Activated CD4-positive, alpha-beta T cell treated with anti-CD3 and anti-CD28 coated beads, Interleukin-2, amount 10 ng/mL, durations not matched to agents 24 days and 14 days (primary cell): ENCODE results near the gene MYLIP. TPM values are rescaled to one million over a fixed set of nuclear protein-coding genes. Genes with fewer than 3 reads are reported as not detected.
"Not testable (repeated sequence)": the region's sequence is repeated elsewhere in the genome, so short reads cannot be mapped to it uniquely, and the experiment has no call there.

Experiments used
- DNase-seq: peaks from one replicate; pipeline ENCODE4 v3.0.0; 2022
- H3K27ac Mint-ChIP-seq: one replicate; pipeline ENCODE4 v1.8.0; 2022; ENCODE audit warnings: mild to moderate bottlenecking, mixed read lengths
- H3K27me3 Mint-ChIP-seq: one replicate; pipeline ENCODE4 v1.8.0; 2022; ENCODE audit warnings: mixed read lengths
- H3K36me3 Mint-ChIP-seq: one replicate; pipeline ENCODE4 v1.8.0; 2022; ENCODE audit warnings: low read depth, mild to moderate bottlenecking, mixed read lengths
- H3K4me1 Mint-ChIP-seq: one replicate; pipeline ENCODE4 v1.8.0; 2021; ENCODE audit warnings: mixed read lengths
- H3K4me3 Mint-ChIP-seq: one replicate; pipeline ENCODE4 v1.8.0; 2022; ENCODE audit warnings: mild to moderate bottlenecking, moderate library complexity, mixed read lengths
- H3K9me3 Mint-ChIP-seq: one replicate; pipeline ENCODE4 v1.8.0; 2021; ENCODE audit warnings: mixed read lengths
- intact Hi-C: fragments of 100-400 bp; cut with micrococcal nuclease; formaldehyde crosslinking; loops from one replicate; pipeline ENCODE4 v1.15.1; 2023
- total RNA-seq: library from RNA; stranded (reverse); gene quantifications from 2 replicates; pipeline ENCODE4 v1.2.3, GENCODE V29; 2022

Gene MYLIP
- total RNA-seq, 1 donor from 2014 or later = 18.5 TPM

DNA sequence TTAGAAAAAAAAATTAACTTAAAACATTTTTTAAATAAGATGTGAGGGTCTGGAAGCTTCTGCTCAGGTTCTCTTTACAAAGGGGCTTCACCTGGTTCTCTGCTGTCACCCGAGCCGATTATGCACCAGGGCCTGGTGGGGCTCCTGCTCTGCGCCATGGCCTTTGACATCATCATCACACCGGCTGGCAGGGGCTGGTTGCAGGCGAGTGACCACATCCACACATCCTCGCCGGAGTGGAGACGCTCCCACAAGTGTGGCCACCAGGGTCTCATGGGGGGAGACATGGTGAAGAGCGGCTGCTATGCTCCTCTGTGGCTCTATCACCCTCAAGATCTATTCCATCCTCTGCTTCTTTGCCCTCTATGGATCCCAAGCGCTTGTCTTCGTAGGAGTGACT, 31.9 kb downstream of the MYLIP start:
- intact Hi-C loops = no loop called here
- Mint-ChIP-seq H3K4me3 (no peak overlapping the region), H3K4me1 (peaks cover 20% of the 10 kb centered on the region), H3K36me3 (peaks cover 15% of the 10 kb centered on the region), H3K27ac (no peak overlapping the region), H3K27me3 (peaks cover 3% of the 10 kb centered on the region), H3K9me3 (no peaks in the 10 kb centered on the region)
- DNase-seq = no peak

DNA sequence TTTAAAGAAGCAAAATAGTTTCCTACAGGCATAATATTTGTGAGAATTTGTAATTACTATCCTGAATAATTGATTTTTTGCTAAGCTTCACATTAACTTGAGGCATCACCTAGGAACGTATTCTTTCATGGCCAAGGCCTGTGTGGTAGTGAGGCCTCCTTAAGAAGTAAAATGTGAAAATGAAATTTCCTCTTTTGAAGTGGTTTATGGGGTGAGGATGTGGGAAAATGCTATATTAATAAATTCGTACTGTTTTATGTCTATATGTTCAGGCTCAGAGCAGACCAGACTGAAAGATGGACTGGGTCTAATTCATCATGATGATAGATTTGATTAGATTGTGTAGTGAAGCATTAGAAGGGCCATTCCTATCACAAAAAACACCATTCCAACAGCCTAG, 33.1 kb downstream of the MYLIP start:
- intact Hi-C loops = no loop called here
- no peak for DNase-seq
- Mint-ChIP-seq H3K9me3 (no peaks in the 10 kb centered on the region), H3K27ac (no peak overlapping the region), H3K36me3 (peaks cover 3% of the 10 kb centered on the region), H3K4me1 (peaks cover 20% of the 10 kb centered on the region), H3K4me3 (no peak overlapping the region), H3K27me3 (peaks cover 10% of the 10 kb centered on the region)

DNA sequence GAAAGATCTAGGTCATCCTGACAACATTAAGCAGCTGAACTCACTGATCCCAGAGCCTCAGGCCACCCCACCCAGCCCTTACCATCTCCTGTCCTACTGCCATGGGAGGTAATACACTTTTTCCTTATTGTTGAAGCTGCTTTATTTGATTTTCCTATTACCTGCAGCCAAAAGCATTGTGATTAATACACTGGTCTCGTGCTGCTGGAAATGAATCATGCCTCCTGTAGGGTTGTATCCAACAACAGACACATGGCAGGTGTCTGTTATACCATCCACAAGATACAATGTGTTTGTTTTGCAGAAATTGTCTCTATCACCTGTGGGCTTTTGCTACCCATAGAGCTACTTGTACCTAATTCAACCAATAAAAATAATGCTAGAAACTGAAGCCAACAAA, 34.2 kb downstream of the MYLIP start:
- Mint-ChIP-seq H3K27ac (no peak overlapping the region), H3K4me3 (no peak overlapping the region), H3K9me3 (no peaks in the 10 kb centered on the region), H3K36me3 (no peaks in the 10 kb centered on the region), H3K4me1 (peaks cover 21% of the 10 kb centered on the region), H3K27me3 (peaks cover 13% of the 10 kb centered on the region)
- DNase-seq = no peak
- intact Hi-C loops = no loop called here

DNA sequence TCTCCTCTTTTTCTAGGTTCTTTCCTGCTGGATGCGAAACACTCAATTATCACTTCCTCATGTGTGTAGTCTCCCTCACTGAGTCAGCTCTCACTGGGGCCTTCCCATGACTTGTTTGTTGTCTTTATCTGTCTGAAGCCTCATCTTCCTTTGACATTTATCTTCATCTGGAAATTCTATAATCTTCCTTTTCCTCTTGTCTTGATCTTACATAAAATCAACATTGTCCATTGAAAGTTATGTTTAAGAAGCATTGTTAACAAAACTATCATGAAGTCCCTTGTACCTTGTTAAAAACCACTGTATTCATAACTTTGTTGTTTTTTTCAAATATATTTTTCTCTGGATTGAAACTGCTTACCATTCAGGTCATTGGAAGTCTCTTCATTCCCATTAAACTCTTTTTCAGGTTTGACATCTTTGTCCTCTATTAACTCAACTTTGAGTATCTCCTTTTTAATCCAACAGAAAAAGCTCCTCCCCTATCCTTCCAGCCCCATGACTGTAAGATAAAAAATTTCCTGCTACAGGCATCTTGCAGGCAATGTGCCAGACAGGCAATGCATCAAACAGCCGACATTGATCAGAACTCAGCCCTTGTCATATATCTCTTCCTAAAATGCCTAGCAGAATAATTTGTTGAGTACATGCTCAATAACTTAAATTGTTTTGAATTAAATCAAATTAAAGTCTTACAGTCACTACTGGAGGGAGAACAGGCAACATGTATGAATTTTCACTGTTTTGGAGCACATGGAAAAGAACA, 34.8 kb downstream of the MYLIP start:
- no peak for DNase-seq
- Mint-ChIP-seq H3K4me3 (no peak overlapping the region), H3K36me3 (no peaks in the 10 kb centered on the region), H3K9me3 (no peaks in the 10 kb centered on the region), H3K4me1 (peaks cover 27% of the 10 kb centered on the region), H3K27ac (no peak overlapping the region), H3K27me3 (peaks cover 13% of the 10 kb centered on the region)
- intact Hi-C loops = no loop called here

DNA sequence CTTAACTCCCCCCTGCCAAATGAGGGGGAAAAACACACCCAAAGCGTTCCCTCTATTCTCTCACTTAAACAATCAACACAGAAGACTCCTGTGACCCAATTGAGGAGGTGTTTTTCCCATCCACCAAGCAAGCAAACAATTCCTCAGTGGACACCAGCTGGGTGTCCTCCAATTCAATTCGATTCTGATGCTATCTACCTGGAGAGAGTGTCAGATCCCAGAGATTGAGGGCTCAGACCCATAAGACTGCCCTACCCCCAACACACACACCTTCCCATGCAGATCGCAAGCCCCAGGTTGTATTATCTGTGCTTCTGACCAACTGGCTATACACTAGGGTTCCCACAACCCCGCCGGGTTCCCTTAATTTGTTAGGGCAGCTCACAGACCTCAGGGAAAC, 36.8 kb downstream of the MYLIP start:
- intact Hi-C loops = no loop called here
- H3K36me3 Mint-ChIP-seq = no peaks in the 10 kb centered on the region
- DNase-seq = no peak
- H3K4me3 Mint-ChIP-seq = no peak overlapping the region
- no peak overlapping the region for H3K27ac Mint-ChIP-seq
- H3K9me3 Mint-ChIP-seq = no peaks in the 10 kb centered on the region
- H3K4me1 Mint-ChIP-seq = peaks cover 32% of the 10 kb centered on the region
- peaks cover 19% of the 10 kb centered on the region for H3K27me3 Mint-ChIP-seq

DNA sequence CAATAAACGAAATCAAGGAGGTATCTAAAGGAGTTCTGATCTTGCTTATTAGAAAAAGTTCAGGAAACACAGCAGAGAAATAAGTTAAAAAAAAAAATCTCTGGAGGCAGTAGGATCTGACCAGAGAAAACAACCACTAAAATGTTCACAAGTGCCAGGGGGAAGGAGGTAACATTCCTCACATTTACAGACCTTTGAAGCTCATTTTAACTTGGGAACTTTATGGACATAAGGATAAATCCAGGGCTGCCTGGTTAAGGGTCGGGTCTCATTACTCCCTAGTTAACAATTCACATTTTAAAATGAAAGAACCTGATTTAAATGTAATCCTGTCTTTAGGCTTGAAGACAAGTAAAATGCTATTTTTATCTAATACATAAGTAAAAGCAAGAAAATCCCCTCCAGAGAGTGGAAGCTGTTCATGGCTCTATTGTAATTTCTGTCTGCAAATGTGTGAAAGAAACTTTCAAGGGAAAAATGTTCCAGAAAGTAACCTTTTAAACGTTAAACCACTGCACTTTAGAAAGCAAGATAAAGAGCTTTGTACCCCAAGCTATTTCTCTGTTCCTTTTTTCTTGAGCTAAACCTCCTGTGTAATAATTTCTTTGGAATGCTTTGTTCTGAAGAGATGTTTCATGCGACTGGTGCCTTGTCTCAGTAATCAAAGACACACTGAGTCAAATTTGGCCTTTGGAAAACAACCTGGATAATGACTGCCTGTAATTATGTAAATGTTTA, 38.2 kb downstream of the MYLIP start:
- no peak overlapping the region for H3K27ac Mint-ChIP-seq
- H3K36me3 Mint-ChIP-seq = no peaks in the 10 kb centered on the region
- DNase-seq = no peak
- peaks cover 21% of the 10 kb centered on the region for H3K27me3 Mint-ChIP-seq
- no peaks in the 10 kb centered on the region for H3K9me3 Mint-ChIP-seq
- H3K4me1 Mint-ChIP-seq = peaks cover 32% of the 10 kb centered on the region
- H3K4me3 Mint-ChIP-seq = no peak overlapping the region
- intact Hi-C loops = no loop called here

DNA sequence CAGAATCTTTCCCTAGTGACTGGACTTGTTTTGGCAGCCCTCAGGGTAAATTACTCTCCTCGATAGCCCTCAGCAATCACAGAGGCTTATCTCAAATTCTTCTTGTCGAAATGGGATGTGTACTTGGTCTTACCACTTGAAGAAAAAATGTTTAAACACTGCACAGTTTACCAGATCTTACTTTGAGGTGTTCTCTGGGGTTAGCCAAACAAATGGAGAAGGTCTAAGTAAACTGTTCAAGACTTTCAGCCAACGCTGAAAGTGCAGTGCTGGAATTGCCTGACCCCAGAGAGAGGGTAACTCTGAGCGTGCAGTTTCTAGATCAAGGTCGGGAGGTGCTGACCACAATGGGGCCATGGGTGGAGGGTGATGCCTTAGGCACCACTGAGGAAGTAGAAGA, 39.2 kb downstream of the MYLIP start:
- intact Hi-C loops = no loop called here

DNA sequence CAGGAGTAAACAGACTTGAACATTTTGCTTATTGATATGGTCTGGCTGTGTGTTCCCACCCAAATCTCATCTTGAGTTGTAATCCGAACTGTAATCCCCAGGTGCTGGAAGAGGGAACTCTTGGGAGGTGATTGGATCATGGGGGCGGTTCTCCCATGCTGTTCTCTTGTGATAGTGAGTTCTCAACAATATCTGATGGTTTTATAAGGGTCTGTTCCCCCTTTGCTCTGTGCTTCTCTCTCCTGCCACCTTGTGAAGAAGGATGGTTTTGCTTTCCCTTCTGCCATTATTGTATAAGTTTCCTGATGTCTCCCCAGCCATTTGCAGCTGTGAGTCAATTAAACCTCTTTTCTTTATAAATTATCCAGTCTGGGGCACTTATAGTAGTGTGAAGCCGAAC, 40.0 kb downstream of the MYLIP start:
- intact Hi-C loops = no loop called here
- peaks cover 18% of the 10 kb centered on the region for H3K4me1 Mint-ChIP-seq
- no peaks in the 10 kb centered on the region for H3K9me3 Mint-ChIP-seq
- H3K27me3 Mint-ChIP-seq = peaks cover 21% of the 10 kb centered on the region
- no peak overlapping the region for H3K27ac Mint-ChIP-seq
- peak; percentile 64 for DNase-seq
- no peaks in the 10 kb centered on the region for H3K36me3 Mint-ChIP-seq
- H3K4me3 Mint-ChIP-seq = no peak overlapping the region

More for the DNA sequence above, 39.2 kb downstream of the MYLIP start:
- Mint-ChIP-seq H3K4me3 (no peak overlapping the region), H3K27ac (no peak overlapping the region), H3K9me3 (no peaks in the 10 kb centered on the region), H3K4me1 (peaks cover 26% of the 10 kb centered on the region), H3K27me3 (peaks cover 21% of the 10 kb centered on the region), H3K36me3 (no peaks in the 10 kb centered on the region)
- DNase-seq = no peak

DNA sequence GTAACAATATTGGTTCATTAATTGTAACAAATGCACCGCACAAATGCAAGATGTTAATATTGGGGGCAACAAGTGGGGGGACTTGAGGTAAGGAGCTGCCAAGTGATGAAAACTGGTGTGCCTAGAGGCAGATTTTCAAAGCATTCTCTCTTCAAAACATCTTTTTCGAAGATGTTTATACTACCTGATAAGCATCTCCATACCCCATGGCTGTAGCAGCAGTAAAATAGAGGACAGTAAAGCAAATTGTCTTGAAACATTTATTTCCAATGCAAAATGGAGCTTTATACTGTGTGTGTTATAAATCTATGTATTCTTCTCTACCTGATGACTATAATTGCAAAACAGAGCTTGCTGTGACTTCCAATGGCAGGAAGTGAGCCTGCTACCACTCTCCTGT, 42.5 kb downstream of the MYLIP start:
- no peaks in the 10 kb centered on the region for H3K36me3 Mint-ChIP-seq
- no peak for DNase-seq
- H3K4me1 Mint-ChIP-seq = peaks cover 18% of the 10 kb centered on the region
- peaks cover 4% of the 10 kb centered on the region for H3K9me3 Mint-ChIP-seq
- intact Hi-C loops = no loop called here
- H3K4me3 Mint-ChIP-seq = no peak overlapping the region
- no peak overlapping the region for H3K27ac Mint-ChIP-seq
- peaks cover 17% of the 10 kb centered on the region for H3K27me3 Mint-ChIP-seq

DNA sequence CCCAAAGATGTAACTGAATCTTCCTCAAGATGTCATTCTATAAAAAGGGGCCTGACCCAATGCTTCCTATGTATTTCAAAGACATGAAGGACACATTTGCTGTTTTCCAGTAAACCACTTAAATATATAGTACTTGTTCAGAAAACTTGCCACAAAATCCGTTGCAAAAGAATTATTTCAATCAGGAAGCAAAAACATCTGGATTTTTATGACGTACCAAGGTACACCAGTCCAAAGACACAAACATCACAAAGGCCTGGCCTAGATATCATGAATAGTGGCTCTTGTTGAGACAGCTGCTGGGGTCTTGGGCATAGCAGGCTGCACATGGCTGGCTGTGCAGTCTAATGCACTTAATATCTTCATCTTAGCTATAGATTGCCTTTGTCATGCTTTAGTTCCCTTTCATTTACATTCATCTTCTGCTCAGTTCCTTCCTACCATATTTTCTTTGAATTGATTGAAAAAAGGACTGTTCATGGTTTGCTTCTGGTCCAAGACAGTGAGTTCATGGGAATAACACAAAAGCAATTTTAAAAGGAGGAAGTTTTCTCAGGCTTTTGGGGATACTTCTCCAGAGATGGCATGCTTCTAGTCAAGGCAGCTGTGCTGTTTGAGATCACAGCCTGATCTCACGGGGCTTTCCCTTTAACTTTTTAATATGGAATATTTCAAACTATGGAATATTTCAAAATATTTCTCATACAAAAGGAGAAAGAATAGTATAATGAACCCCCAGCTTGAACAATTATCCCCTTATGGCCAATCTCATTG, 44.5 kb downstream of the MYLIP start:
- no peaks in the 10 kb centered on the region for H3K36me3 Mint-ChIP-seq
- H3K4me1 Mint-ChIP-seq = peaks cover 15% of the 10 kb centered on the region
- H3K9me3 Mint-ChIP-seq = peaks cover 9% of the 10 kb centered on the region
- DNase-seq = no peak
- intact Hi-C loops = no loop called here
- H3K4me3 Mint-ChIP-seq = no peak overlapping the region
- peaks cover 9% of the 10 kb centered on the region for H3K27me3 Mint-ChIP-seq
- H3K27ac Mint-ChIP-seq = no peak overlapping the region

DNA sequence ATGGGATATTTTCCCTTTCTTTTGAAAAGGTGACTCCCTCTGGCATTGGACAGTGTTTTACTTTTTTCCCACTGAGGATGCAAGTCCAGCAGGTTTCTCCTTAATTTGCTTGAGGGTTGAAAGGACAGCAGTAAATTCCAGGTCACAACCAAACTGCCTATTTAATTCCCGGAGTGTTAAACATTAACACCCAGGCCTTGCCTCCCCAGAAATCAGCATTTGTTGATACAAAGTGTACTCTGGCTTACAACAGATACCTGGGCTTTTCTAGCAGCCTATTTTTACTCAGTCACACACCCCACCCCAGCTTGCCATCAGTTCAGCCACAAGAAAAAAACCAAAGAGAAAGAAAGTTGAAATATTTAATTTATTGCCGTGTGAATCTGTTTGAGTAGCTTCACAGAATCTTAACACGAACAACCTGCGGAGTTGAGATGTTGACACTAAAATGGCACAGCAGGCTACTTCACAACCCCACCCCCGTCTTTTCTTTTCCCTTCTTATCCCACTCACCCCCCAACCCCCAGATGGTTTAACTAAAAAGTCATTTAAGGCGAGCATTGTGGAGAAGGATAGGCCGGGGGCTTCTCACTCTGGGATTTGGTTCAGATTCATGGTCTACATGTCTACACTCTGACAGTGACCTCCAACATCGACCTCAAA, 45.7 kb downstream of the MYLIP start:
- peaks cover 4% of the 10 kb centered on the region for H3K36me3 Mint-ChIP-seq
- intact Hi-C loops = no loop called here
- no peak for DNase-seq
- no peak overlapping the region for H3K27ac Mint-ChIP-seq
- peaks cover 9% of the 10 kb centered on the region for H3K9me3 Mint-ChIP-seq
- H3K4me1 Mint-ChIP-seq = peaks cover 11% of the 10 kb centered on the region
- peaks cover 6% of the 10 kb centered on the region for H3K27me3 Mint-ChIP-seq
- no peak overlapping the region for H3K4me3 Mint-ChIP-seq

DNA sequence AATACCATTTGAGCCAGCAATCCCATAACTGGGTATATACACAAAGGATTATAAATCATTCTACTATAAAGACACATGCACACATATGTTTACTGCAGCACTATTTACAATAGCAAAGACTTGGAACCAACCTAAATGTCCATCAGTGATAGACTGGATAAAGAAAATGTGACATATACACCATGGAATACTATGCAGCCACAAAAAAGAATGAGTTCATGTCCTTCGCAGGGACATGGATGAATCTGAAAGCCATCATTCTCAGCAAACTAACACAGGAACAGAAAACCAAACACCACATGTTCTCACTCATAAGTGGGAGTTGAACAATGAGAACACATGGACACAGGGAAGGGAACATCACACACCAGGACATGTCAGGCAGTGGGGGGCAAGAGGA, 47.7 kb downstream of the MYLIP start:
- H3K4me3 Mint-ChIP-seq, H3K27me3 Mint-ChIP-seq, H3K27ac Mint-ChIP-seq, DNase-seq, H3K36me3 Mint-ChIP-seq, intact Hi-C loops: not testable (repeated sequence)
- Mint-ChIP-seq H3K4me1 (peaks cover 20% of the 10 kb centered on the region), H3K9me3 (peaks cover 14% of the 10 kb centered on the region)

DNA sequence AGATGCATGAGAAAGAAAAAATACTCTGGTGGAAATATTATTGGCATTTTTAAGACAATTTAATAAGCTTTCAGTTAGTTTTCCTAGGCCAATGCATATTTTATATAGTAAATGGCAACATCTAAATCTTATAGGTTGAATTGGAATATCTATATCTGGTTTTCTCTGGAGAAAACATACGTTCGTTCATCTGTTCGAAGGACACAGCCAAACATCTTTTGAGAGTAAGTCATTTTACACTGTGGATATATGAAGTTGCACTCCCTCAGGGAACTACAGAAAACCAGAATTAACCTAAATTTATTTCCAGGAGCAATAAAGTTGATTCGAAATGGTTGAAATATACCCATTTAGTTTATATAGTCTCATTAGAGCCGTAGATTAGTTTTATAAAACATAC, 49.0 kb downstream of the MYLIP start:
- intact Hi-C loops = loop anchor here (2.0 kb wide), 1 partner anchor 41 kb away; no protein-coding TSS in a partner anchor
- Mint-ChIP-seq H3K9me3 (peaks cover 18% of the 10 kb centered on the region), H3K27ac (no peak overlapping the region), H3K27me3 (no peaks in the 10 kb centered on the region), H3K4me1 (peaks cover 20% of the 10 kb centered on the region), H3K4me3 (no peak overlapping the region), H3K36me3 (peaks cover 12% of the 10 kb centered on the region)
- no peak for DNase-seq
